Uterus (tissue), 4 donors: ENCODE data around the gene DNAJB11. TPM values are rescaled to one million over a fixed set of nuclear protein-coding genes. Genes with fewer than 3 reads are reported as not detected.
"Not testable (repeated sequence)": the region's sequence is repeated elsewhere in the genome, so short reads cannot be mapped to it uniquely, and the experiment has no call there.

Experiments
- DNase-seq, 2 donors: peaks; one replicate each; pipeline ENCODE4 v3.0.0-alpha.2; 2019 to 2020
- H3K27ac ChIP-seq, 2 donors: fragments of 200-600 bp; sonication (generic); 1 replicate in 1 of 2; 2 replicates in 1 of 2; pipeline ENCODE4 v1.5.1; 2016 to 2018
- H3K27me3 ChIP-seq, 2 donors: fragments of 200-600 bp; sonication (generic); one replicate each; pipeline ENCODE4 v1.5.1; 2018 to 2019; ENCODE audit warnings: control low read depth in 1 of 2
- H3K36me3 ChIP-seq, 2 donors: fragments of 200-600 bp; sonication (generic); one replicate each; pipeline ENCODE4 v1.5.1; 2019; ENCODE audit warnings: control low read depth in 1 of 2
- H3K4me1 ChIP-seq, 2 donors: fragments of 200-600 bp; sonication (generic); one replicate each; pipeline ENCODE4 v1.5.1; 2018 to 2019; ENCODE audit warnings: control low read depth in 1 of 2
- H3K4me3 ChIP-seq, 2 donors: fragments of 200-600 bp; sonication (generic); 1 replicate in 1 of 2; 2 replicates in 1 of 2; pipeline ENCODE4 v1.5.1; 2018 to 2019; ENCODE audit warnings: mild to moderate bottlenecking in 1 of 2
- H3K9me3 ChIP-seq, 2 donors: fragments of 200-600 bp; sonication (generic); one replicate each; pipeline ENCODE4 v1.5.1; 2019; ENCODE audit warnings: control low read depth in 1 of 2
- POLR2A ChIP-seq, 2 donors: fragments of 450-650 bp; IDR thresholded peaks; one replicate each; pipeline ENCODE4 v1.6.1; 2016; ENCODE audit warnings: antibody characterized with exemption in 2 of 2, mild to moderate bottlenecking in 1 of 2, moderate library complexity in 1 of 2
- intact Hi-C: fragments of 100-400 bp; cut with DNase I; formaldehyde crosslinking; loops from one replicate; pipeline ENCODE4 v1.15.1; 2023; ENCODE audit warnings: low total_unique reads
- total RNA-seq, 4 donors: library from RNA; depleted of rRNA in 3 of 4; stranded (reverse); fragments of >200 nt in 3 of 4; gene quantifications; one replicate each; pipeline versions ENCODE4 v1.1.0 to v1.2.4, GENCODE V29; 2014 to 2023
- TF ChIP-seq, protein P1 (sequence below), 4 experiments: fragments of 200-600 bp in 2 of 4; fragments of 450-650 bp in 2 of 4; sonication (generic) in 2 of 4; IDR thresholded peaks; one replicate each; pipeline ENCODE4 v1.5.1; 2016 to 2019; ENCODE audit warnings: antibody characterized with exemption in 4 of 4, mild to moderate bottlenecking in 2 of 4, moderate library complexity in 1 of 4
- donor health status: DM: yes; HTN: yes; CAD: no.

DNAJB11 gene
- total RNA-seq, 4 donors from 2014 or later: 26.2 to 68.8 (median 40.0) TPM

DNA sequence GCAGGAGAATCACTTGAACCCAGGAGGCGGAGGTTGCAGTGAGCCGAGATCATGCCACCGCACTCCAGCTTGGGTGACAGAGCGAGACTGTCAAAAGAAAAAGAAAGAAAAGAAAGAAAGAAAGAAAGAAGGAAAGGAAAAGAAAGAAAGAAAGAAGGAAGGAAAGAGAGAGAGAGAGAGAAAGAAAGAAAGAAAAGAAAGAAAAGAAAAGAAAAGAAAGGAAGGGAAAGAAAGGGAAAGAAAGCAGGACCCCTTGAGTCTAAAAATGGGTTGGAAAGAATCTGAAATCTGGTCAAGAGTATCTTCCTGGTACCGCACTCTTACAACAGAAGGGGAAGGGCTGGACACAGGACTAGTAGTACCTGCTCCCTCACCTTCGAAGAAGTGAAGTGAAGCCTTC lies 45.9 kb upstream of the DNAJB11 start:
- TF ChIP-seq POLR2A (IDR thresholded peaks at IDR 0.05): no peak
- TF ChIP-seq, protein P1, sequence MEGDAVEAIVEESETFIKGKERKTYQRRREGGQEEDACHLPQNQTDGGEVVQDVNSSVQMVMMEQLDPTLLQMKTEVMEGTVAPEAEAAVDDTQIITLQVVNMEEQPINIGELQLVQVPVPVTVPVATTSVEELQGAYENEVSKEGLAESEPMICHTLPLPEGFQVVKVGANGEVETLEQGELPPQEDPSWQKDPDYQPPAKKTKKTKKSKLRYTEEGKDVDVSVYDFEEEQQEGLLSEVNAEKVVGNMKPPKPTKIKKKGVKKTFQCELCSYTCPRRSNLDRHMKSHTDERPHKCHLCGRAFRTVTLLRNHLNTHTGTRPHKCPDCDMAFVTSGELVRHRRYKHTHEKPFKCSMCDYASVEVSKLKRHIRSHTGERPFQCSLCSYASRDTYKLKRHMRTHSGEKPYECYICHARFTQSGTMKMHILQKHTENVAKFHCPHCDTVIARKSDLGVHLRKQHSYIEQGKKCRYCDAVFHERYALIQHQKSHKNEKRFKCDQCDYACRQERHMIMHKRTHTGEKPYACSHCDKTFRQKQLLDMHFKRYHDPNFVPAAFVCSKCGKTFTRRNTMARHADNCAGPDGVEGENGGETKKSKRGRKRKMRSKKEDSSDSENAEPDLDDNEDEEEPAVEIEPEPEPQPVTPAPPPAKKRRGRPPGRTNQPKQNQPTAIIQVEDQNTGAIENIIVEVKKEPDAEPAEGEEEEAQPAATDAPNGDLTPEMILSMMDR (IDR thresholded peaks at IDR 0.05): no peak
- H3K9me3 ChIP-seq: no peaks in the 10 kb centered on the region
- DNase-seq: no peak
- H3K27me3 ChIP-seq: no peaks in the 10 kb centered on the region
- no peak overlapping the region for H3K4me3 ChIP-seq
- no peaks in the 10 kb centered on the region for H3K36me3 ChIP-seq
- no peaks in the 10 kb centered on the region for H3K4me1 ChIP-seq
- intact Hi-C loops: no loop called here
- H3K27ac ChIP-seq: no peak overlapping the region

DNA sequence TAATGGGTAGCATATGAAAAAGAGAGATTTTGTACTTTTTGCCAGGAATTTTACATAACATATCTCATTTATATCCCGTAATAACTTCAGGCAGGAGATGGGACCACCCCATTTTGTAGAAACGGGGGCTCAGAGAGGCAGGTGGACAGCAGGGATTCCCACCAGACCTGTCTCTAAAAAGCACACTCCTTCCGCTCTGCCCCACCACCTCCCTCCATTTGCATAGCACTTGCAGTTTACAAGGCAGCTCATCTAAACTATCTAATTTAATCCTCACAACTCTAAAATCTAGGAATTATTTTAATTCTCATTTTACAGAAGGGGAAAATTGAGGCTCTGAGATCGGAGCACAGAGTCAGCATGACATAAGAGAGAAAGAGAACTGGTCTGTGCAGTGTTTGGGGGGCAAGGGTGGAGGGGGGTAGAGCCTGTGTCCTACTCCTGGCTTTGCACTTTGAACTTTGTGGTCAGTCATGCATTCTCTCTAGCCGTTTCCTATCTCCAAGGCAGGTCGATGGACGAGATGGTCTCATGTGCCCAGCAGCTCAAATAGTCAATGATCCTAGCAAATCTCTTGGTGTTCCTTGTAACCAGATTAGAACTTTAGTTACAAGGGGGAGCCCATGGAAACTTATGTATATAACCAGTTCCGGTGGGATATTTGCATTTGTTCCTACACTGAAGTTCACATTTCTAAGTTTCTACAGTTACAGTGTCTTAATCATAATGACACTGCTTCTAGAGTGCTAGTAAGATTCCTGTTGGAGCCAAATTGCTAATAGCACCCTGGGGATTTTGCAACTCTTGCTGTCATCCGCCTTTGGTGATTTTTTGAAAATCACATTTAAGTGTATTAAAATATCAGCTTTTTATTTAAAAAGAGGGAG lies 44.9 kb upstream of the DNAJB11 start:
- H3K4me1 ChIP-seq: no peaks in the 10 kb centered on the region
- no peaks in the 10 kb centered on the region for H3K9me3 ChIP-seq
- no peaks in the 10 kb centered on the region for H3K27me3 ChIP-seq
- intact Hi-C loops: no loop called here
- H3K36me3 ChIP-seq: no peaks in the 10 kb centered on the region
- no peak overlapping the region for H3K4me3 ChIP-seq
- DNase-seq: no peak
- TF ChIP-seq, protein P1 (IDR thresholded peaks at IDR 0.05): no peak
- no peak for TF ChIP-seq POLR2A (IDR thresholded peaks at IDR 0.05)
- H3K27ac ChIP-seq: no peak overlapping the region

DNA sequence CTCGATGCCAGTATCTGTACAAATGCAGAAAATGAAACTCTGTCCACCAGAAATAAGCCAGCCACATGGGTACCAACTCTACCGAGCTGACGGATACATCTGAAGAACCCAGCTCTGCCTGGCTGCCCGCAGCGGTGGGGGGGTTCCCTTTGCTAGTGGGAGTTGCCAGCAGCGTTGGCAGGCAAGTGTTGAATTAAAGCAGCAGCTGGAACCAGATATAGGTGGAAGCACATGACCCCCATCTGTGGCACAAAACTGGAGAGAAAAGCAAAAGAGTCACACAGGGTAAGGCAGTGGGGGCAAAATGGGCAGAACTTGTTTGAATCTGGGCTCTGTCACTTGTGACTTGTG lies 44.3 kb upstream of the DNAJB11 start:
- Histone ChIP-seq H3K27me3 (no peaks in the 10 kb centered on the region), H3K4me1 (no peaks in the 10 kb centered on the region), H3K36me3 (no peaks in the 10 kb centered on the region), H3K9me3 (no peaks in the 10 kb centered on the region), H3K4me3 (no peak overlapping the region), H3K27ac (no peak overlapping the region)
- intact Hi-C loops: no loop called here
- no peak for DNase-seq
- TF ChIP-seq POLR2A (IDR thresholded peaks at IDR 0.05): no peak

DNA sequence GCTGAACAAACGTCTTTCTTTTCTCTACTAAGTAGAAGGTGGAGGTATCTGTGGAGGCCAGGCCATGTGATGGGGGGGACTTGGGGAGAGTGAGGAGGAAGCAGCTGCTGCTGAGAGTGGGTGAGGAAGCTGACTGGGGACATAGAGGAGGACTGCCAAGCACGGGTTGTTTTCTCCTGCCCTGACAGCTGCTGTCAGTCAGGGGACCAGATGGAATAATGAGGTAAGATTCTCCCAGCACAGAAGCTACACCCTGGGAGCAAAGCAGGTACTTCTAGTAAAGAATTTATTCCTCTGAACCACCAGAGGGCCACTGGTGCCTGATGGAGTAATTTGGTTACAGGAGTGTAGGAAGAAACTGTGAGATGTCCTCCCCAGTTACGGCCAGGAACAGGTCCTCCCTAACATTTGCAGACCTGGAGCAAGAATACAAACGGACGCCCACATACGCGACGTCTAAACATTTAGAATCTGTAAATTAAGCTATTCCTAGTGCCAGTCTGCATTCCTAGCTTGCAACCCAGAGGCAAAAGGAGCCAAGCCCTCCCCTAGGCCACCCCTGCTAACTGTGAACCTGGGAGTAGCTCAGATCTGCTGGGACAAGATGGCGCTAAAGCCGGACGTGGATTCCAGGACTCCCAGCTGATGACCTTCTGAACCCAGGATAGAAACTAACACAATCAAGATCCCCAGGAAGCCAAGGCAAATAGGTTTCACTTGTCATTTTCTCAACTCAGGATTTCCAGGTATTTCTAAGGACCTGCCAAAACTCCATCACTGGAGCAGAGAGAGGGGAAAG lies 41.1 kb upstream of the DNAJB11 start:
- Histone ChIP-seq H3K9me3 (no peaks in the 10 kb centered on the region), H3K27me3 (no peaks in the 10 kb centered on the region), H3K27ac (no peak overlapping the region), H3K4me1 (no peaks in the 10 kb centered on the region), H3K36me3 (no peaks in the 10 kb centered on the region), H3K4me3 (no peak overlapping the region)
- DNase-seq: no peak
- TF ChIP-seq POLR2A (IDR thresholded peaks at IDR 0.05): no peak
- TF ChIP-seq, protein P1 (IDR thresholded peaks at IDR 0.05): no peak
- intact Hi-C loops: no loop called here

DNA sequence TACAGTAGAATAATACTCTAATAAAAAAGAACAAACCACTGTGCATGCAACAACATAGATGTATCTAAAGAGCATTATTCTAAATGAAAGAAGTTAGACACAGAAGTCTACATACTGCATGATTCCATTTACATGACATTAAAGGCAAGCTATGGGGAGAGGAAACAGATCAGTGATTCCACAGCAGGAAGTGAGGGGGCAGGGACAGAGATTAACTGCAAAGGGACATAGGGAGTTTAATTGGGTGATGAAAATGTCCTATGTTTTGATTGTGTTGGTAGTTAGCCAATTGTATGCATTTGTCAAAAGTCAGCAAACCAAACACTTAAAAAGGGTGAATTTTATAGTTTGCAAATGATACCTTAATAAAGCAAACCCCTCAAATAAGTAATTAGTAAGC lies 40.1 kb upstream of the DNAJB11 start:
- Histone ChIP-seq H3K36me3 (no peaks in the 10 kb centered on the region), H3K27me3 (no peaks in the 10 kb centered on the region), H3K9me3 (no peaks in the 10 kb centered on the region), H3K27ac (no peak overlapping the region), H3K4me1 (no peaks in the 10 kb centered on the region), H3K4me3 (no peak overlapping the region)
- no peak for TF ChIP-seq POLR2A (IDR thresholded peaks at IDR 0.05)
- TF ChIP-seq, protein P1 (IDR thresholded peaks at IDR 0.05): no peak
- DNase-seq: no peak
- intact Hi-C loops: no loop called here

DNA sequence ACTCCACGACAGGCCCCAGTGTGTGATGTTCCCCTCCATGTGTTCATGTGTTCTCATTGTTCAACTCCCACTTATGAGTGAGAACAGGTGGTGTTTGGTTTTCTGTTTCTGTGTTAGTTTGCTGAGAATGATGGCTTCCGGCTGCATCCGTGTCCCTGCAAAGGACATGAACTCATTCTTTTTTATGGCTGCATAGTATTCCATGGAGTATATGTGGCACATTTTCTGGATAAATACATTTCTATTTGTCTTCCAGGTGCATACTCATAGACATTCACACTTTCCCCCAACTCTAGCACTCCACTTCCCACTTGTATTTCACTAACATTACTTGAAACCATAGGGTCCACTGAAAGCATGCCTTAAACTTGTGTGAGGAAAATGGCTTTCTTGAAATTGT lies 38.8 kb upstream of the DNAJB11 start:
- H3K27ac ChIP-seq, H3K9me3 ChIP-seq, H3K4me1 ChIP-seq, DNase-seq, intact Hi-C loops, H3K36me3 ChIP-seq, H3K27me3 ChIP-seq, H3K4me3 ChIP-seq: not testable (repeated sequence)
